Thyroid gland (tissue), 4 donors: Measurements from ENCODE around the gene TAF11. TPM values are rescaled to one million over a fixed set of nuclear protein-coding genes. Genes with fewer than 3 reads are reported as not detected.

Source experiments
- DNase-seq, 2 donors: peaks; one replicate each; pipeline ENCODE4 v3.0.0-alpha.2; 2019
- H3K27ac ChIP-seq, 3 donors: fragments of 200-600 bp; sonication (generic); 1 replicate in 2 of 3; 2 replicates in 1 of 3; pipeline ENCODE4 v1.5.1; 2016 to 2019; ENCODE audit warnings: mild to moderate bottlenecking in 1 of 3, moderate library complexity in 1 of 3
- H3K27me3 ChIP-seq: fragments of 200-600 bp; sonication (generic); one replicate; pipeline ENCODE4 v1.5.1; 2019
- H3K36me3 ChIP-seq, 2 donors: fragments of 200-600 bp; sonication (generic); one replicate each; pipeline ENCODE4 v1.5.1; 2016 to 2019
- H3K4me1 ChIP-seq, 2 donors: fragments of 200-600 bp; sonication (generic); one replicate each; pipeline ENCODE4 v1.5.1; 2017 to 2019
- H3K4me3 ChIP-seq, 3 donors: fragments of 200-600 bp; sonication (generic); replicated peaks in 1 of 3; 1 replicate in 2 of 3; 2 replicates in 1 of 3; pipeline ENCODE4 v1.5.1; 2016; ENCODE audit warnings: mild to moderate bottlenecking in 1 of 3
- H3K9me3 ChIP-seq: fragments of 200-600 bp; sonication (generic); one replicate; pipeline ENCODE4 v1.5.1; 2017
- CTCF ChIP-seq, 6 experiments: fragments of 200-600 bp in 3 of 6; fragments of 450-650 bp in 3 of 6; sonication (generic) in 3 of 6; IDR thresholded peaks; one replicate each; pipeline ENCODE4 v1.5.1; 2016 to 2019; ENCODE audit warnings: antibody characterized with exemption in 6 of 6, mild to moderate bottlenecking in 2 of 6, inconsistent platforms in 1 of 6, moderate library complexity in 1 of 6
- POLR2A ChIP-seq, 2 donors: fragments of 450-650 bp; IDR thresholded peaks; one replicate each; pipeline ENCODE4 v1.6.1; 2017; ENCODE audit warnings: antibody characterized with exemption in 2 of 2, mild to moderate bottlenecking in 2 of 2, moderate library complexity in 1 of 2
- WGBS, 2 donors: methylation state at CpG; one replicate each; pipeline ENCODE4 v1.1.5; 2017; 5-methylcytosine and 5-hydroxymethylcytosine counted together
- intact Hi-C: fragments of 100-400 bp; cut with DNase I; formaldehyde crosslinking; loops from one replicate; pipeline ENCODE4 v1.15.1; 2023
- total RNA-seq, 4 donors: library from RNA; depleted of rRNA; stranded (reverse); fragments of >200 nt; gene quantifications; one replicate each; pipeline ENCODE4 v1.2.3, GENCODE V29; 2016

TAF11 gene
- total RNA-seq, 4 donors from 2014 or later, result 12.8 to 32.2 (median 20.2) TPM

- 89 to 93% methylated on average over 5 of the region's 5 CpGs for WGBS, 2 donors
- no peaks in the 10 kb centered on the region for H3K4me1 ChIP-seq
- no peak for TF ChIP-seq POLR2A (IDR thresholded peaks at IDR 0.05)
- TF ChIP-seq CTCF (IDR thresholded peaks at IDR 0.05), result no peak
- intact Hi-C loops, result no loop called here
- no peak overlapping the region for H3K4me3 ChIP-seq
- H3K9me3 ChIP-seq, result no peaks in the 10 kb centered on the region
- no peaks in the 10 kb centered on the region for H3K27me3 ChIP-seq
- H3K36me3 ChIP-seq, result peaks cover 28 to 30% of the 10 kb centered on the region in 2 donors
- no peak overlapping the region for H3K27ac ChIP-seq
- DNase-seq, result no peak
Measured at GRCh38 chr6:34877869-34878485, 9.9 kb downstream of the TAF11 start.

GRCh38 chr6:34877259-34877658, 10.6 kb downstream of the TAF11 start:
- Histone ChIP-seq H3K36me3 (peaks cover 35 to 36% of the 10 kb centered on the region in 2 donors), H3K4me1 (no peaks in the 10 kb centered on the region), H3K4me3 (no peak overlapping the region), H3K27ac (no peak overlapping the region), H3K9me3 (no peaks in the 10 kb centered on the region), H3K27me3 (no peaks in the 10 kb centered on the region)
- WGBS, 2 donors, result 93 to 96% methylated on average over 1 of the region's 1 CpG
- no peak for TF ChIP-seq POLR2A (IDR thresholded peaks at IDR 0.05)
- no peak for TF ChIP-seq CTCF (IDR thresholded peaks at IDR 0.05)
- intact Hi-C loops, result no loop called here
- DNase-seq, result no peak

- Histone ChIP-seq H3K4me3 (no peak overlapping the region), H3K27me3 (no peaks in the 10 kb centered on the region), H3K27ac (no peak overlapping the region), H3K9me3 (no peaks in the 10 kb centered on the region), H3K4me1 (no peaks in the 10 kb centered on the region), H3K36me3 (peaks cover 41 to 44% of the 10 kb centered on the region in 2 donors)
- TF ChIP-seq POLR2A (IDR thresholded peaks at IDR 0.05), result no peak
- WGBS, 2 donors, result 93% methylated on average over 3 of the region's 3 CpGs
- DNase-seq, result no peak
- intact Hi-C loops, result no loop called here
Measured at GRCh38 chr6:34876472-34876871, 11.4 kb downstream of the TAF11 start.

- Histone ChIP-seq H3K9me3 (no peaks in the 10 kb centered on the region), H3K4me1 (no peaks in the 10 kb centered on the region), H3K36me3 (peaks cover 47 to 52% of the 10 kb centered on the region in 2 donors)
Measured at GRCh38 chr6:34875292-34876213, 12.3 kb downstream of the TAF11 start.

GRCh38 chr6:34872332-34872731, 15.5 kb downstream of the TAF11 start:
- no peak overlapping the region for H3K4me3 ChIP-seq
- peaks cover 25 to 44% of the 10 kb centered on the region in 2 donors for H3K36me3 ChIP-seq
- TF ChIP-seq CTCF (IDR thresholded peaks at IDR 0.05) (no peak), POLR2A (IDR thresholded peaks at IDR 0.05) (no peak)
- no peaks in the 10 kb centered on the region for H3K9me3 ChIP-seq
- WGBS, 2 donors, result 64% methylated on average over 1 of the region's 1 CpG
- DNase-seq, result no peak
- no peaks in the 10 kb centered on the region for H3K27me3 ChIP-seq
- no peak overlapping the region for H3K27ac ChIP-seq
- intact Hi-C loops, result no loop called here
- no peaks in the 10 kb centered on the region for H3K4me1 ChIP-seq

More at GRCh38 chr6:34875292-34876213, 12.3 kb downstream of the TAF11 start:
- TF ChIP-seq CTCF (IDR thresholded peaks at IDR 0.05) (no peak), POLR2A (IDR thresholded peaks at IDR 0.05) (no peak)
- H3K27me3 ChIP-seq, result no peaks in the 10 kb centered on the region
- H3K4me3 ChIP-seq, result no peak overlapping the region
- intact Hi-C loops, result no loop called here
- no peak for DNase-seq
- 82 to 91% methylated on average over 4 of the region's 4 CpGs for whole genome bisulfite sequencing, 2 donors
- H3K27ac ChIP-seq, result no peak overlapping the region
